SKM-1 treated with dmso at 0.1 percent for 144 hours (cell line): ENCODE results near the gene SRRT.
A peak's percentile ranks its signal among the peaks of the same experiment; 100 is the strongest.
"Not testable (repeated sequence)": the region's sequence is repeated elsewhere in the genome, so short reads cannot be mapped to it uniquely, and the experiment has no call there.

ENCODE experiments used
- DNase-seq: peaks from one replicate; lab custom pipeline; 2025; ENCODE audit not compliant: unreplicated experiment; lab: John Stamatoyannopoulos, UW

Gene SRRT

DNA sequence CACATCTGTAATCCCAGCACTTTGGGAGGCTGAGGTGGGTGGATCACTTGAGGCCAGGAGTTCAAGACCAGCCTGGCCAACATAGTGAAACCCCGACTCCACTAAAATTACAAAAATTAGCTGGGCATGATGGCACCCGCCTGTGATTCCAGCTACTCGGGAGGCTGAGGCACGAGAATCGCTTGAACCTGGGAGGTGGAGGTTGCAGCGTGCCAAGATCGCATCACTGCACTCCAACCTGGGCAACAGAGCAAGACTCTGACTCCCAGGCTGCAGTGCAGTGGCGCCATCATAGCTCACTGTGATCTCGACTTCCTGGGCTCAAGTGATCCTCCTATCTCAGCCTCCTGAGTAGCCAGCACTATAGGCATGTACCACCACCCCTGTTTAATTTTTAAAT lies 20.0 kb upstream of the SRRT start:
- not testable (repeated sequence) for DNase-seq

DNA sequence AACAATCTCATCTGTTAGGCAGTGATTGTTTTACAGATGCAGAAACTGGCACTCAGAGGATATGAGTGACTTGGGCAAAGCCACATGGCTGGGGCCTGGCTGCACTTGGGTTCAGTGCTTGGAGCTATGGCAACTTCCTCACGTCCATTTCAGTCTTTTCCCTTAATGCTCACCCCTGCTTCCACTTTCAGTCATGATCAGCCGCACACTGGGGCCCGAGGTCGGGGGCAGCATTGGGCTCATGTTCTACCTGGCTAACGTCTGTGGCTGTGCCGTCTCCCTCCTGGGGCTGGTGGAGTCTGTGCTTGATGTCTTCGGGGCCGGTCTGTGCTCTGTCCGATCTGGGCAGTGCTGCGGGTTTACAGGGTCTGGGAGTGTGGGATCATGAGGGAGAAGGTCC lies 19.4 kb upstream of the SRRT start:
- no peak for DNase-seq

DNA sequence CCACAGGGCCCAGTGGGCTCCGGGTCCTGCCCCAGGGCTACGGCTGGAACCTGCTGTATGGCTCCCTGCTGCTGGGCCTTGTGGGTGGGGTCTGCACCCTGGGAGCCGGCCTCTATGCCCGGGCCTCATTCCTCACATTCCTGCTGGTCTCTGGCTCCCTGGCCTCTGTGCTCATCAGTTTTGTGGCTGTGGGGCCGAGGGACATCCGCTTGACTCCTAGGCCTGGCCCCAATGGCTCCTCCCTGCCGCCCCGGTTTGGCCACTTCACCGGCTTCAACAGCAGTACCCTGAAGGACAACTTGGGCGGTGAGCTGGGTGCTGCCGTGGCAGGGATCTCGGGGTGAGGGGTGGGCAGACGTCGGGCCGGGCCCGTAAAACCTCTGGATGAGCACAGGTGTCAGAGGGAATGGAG lies 18.0 kb upstream of the SRRT start:
- DNase-seq, result no peak

DNA sequence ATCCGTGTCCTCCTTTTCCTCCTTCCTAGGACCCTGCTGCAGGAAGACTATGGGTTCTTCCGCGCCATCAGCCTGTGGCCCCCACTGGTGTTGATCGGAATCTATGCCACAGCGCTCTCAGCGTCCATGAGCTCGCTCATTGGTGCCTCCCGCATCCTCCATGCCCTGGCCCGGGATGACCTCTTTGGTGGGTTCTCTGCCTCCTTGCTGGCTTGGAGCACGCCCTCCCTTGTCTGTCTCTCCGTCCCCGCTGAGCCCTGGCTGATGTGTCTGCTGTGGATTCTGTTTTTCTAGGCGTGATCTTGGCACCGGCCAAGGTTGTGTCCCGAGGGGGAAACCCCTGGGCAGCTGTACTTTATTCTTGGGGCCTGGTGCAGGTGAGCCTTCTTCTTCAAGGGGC lies 15.0 kb upstream of the SRRT start:
- no peak for DNase-seq

DNA sequence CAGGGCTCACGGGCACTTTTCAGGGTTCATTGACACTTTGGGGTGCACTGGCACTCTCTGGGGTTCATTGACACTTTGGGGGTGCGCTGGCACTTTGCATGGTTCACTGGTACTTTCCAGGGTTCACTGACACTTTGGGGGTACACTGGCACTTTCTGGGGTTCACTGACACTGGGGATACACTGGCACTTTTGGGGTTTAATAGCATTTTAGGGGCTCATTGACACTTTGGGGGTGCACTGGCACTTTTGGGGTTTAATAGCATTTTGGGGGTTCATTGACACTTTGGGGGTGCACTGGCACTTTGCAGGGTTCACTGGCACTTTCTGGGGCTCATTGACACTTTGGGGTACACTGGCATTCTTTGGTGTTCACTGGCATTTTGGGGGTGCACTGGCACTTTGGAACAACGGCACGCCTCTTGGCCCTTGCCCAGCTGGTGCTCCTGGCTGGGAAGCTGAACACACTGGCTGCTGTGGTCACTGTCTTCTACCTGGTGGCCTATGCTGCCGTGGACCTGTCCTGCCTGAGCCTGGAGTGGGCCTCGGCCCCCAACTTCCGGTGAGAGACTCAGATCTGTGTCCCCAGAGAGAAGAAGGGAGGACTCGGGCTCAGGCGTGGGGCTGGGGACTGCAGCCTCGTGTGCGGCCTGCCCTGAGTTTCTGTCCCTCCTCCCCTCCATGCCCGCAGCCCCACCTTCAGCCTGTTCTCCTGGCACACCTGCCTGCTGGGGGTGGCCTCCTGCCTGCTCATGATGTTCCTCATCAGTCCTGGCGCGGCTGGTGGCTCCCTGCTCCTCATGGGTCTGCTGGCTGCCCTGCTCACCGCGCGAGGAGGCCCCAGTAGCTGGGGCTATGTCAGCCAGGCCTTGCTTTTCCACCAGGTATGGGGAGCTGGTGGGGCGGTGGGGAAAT lies 13.9 kb upstream of the SRRT start:
- no peak for DNase-seq

DNA sequence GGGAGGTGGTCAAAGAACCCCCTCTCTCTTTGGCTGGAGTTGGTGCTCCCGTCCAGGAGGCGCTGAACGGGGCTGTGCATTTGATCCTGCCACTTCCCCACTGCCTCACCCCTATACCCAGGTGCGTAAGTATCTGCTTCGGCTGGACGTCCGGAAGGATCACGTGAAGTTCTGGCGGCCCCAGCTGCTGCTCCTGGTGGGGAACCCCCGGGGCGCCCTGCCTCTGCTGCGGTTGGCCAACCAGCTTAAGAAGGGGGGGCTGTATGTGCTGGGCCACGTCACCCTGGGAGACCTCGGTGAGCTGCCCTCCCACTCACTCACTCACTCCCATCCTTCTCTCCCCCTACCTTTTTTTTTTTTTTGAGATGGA lies 13.3 kb upstream of the SRRT start:
- no peak for DNase-seq

DNA sequence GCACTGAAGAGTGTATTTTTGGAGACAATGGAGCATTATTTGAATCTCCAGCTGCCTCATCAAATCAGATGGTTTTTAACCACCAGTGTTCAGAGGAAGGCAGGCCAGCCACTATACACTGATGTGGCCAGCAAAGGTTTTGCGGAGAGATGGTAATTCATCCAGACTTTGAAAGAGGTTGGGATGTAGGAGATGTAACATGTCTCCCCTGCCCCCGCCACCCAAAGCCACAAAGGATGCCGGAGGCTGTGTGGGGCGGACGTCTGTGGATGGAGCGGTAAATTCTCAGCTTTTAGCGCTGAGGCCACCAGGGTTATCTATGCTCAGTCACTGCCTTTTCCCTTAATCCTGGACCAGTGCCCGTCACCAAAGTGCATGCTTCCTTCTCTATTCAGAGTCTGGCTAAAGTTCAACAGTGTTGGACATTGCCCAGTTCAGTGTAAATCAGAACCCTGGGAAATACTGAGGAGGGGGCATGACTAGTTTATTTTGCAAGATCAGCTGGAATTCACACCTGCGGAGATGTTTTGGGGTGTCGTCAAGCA lies 11.4 kb upstream of the SRRT start:
- DNase-seq, result no peak

DNA sequence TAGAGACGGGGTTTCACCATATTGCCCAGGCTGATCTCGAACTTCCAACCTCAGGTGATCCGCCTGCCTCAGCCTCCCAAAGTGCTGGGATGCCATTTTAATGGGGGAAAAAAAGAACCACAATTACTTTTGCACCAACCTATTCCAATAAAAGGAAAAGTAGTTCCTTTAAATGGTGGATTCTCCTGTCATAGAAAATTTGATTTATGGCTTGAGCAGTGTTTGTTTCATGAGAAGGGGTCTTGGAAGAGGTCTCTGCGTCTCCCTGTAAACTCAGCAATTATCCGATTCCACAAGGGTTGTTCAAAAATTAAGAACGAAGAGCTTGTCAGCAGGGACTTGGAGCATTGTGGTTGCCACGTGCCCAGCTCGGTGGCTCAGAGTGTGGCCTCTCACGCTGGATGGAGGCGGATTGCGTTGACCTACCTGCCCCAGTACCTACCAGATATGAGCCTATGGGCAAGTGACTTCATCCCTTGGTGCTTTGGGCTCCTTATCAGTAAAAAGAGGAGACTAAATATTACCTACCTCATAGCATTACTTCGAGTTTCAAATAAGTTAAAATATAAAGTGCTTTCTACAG lies 10.5 kb upstream of the SRRT start:
- no peak for DNase-seq

DNA sequence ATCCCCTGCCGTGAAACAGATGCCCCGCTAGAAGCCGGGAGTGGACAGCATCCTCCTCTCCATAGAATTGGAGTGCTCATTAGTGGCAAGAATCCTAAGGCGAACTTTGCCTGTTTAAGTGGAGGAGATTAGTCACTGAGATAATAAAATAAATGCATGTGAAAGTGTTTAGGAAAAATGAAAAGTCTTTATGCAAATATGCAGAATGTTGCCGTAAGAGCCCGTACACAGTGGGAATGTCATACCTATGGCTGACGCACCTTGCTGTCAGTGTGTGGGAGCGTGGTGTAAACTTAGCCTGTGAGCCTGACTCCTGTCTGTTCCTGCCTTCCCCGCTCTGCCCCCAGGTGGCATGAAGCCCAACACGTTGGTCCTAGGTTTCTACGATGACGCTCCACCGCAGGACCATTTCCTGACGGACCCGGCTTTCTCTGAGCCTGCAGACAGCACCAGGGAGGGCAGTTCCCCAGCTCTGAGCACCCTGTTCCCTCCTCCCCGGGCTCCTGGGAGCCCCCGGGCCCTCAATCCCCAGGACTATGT lies 9.5 kb upstream of the SRRT start:
- DNase-seq, result no peak

DNA sequence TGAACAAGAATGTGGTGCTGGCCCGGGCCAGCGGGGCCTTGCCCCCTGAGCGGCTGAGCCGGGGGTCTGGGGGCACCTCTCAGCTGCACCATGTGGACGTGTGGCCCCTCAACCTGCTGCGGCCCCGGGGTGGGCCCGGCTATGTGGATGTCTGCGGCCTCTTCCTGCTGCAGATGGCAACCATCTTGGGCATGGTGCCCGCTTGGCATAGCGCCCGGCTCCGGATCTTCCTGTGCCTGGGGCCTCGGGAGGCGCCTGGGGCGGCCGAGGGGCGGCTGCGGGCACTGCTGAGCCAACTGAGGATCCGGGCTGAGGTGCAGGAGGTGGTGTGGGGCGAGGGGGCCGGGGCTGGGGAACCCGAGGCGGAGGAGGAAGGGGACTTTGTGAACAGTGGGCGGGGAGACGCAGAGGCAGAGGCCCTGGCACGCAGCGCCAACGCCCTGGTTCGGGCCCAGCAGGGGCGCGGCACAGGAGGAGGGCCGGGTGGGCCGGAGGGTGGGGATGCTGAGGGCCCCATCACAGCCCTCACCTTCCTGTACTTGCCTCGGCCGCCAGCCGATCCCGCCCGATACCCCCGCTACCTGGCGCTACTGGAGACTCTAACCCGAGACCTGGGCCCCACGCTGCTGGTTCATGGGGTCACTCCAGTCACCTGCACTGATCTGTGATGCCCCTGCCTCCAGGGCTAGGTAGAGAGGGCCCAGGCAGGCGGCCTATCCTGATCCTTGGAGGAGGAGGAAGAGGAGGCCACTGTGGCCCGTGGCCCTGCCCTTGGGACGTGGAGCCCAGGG lies 8.8 kb upstream of the SRRT start:
- no peak for DNase-seq

DNA sequence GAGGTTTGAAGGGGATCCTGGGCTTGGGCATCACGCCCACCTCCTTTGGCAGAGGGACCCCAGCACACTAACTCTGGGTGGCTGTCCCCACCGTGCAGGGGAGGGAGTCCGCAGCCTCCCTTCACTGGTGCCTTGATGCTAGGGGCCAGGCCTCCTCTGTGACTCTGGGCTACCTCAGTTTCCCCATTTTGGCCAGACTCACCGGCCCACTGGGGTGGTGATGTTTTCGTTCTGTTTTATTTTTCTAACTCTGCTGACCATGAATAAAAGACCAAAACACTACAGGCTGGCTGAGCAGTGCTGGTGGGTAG lies 8.2 kb upstream of the SRRT start:
- no peak for DNase-seq

DNA sequence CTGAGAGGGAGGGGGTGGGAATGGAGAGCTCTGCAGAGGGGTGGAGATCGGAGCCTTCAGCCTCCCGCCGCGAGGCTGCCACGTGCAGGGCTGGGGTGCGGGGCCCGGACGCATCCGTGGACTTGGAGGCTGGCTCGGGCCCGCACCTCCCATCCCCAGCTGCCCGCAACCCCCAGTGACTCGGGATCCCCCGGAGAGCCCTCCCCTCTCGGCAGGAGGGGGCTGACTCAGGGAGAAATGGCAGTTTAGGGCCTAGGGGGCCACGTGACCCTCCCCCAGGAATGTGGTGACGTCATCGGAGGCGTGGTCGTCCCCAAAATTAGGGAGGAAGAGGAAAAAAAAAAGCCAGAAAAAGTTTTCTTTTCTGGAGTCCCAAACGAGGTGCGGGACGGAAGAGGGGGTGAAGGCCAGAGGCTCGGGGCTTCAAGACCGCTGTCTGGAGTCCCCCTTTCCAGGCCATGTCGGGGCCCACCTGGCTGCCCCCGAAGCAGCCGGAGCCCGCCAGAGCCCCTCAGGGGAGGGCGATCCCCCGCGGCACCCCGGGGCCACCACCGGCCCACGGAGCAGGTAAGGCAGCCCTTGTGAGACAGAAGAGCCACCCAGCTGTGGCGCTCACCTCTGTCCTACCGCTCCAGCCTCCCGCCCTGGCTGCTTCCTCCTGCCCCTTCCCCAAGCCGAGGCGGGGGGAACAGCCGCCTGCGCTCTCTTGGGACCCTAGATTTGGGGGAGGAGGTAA lies 7.7 kb upstream of the SRRT start, which contains the start of gene TRIP6:
Gene TRIP6 (plus strand): TSS at position 348 of the 736 bp plus-strand sequence. CDS start 111 bp downstream, at position 459.
- peak; percentile 69 for DNase-seq

DNA sequence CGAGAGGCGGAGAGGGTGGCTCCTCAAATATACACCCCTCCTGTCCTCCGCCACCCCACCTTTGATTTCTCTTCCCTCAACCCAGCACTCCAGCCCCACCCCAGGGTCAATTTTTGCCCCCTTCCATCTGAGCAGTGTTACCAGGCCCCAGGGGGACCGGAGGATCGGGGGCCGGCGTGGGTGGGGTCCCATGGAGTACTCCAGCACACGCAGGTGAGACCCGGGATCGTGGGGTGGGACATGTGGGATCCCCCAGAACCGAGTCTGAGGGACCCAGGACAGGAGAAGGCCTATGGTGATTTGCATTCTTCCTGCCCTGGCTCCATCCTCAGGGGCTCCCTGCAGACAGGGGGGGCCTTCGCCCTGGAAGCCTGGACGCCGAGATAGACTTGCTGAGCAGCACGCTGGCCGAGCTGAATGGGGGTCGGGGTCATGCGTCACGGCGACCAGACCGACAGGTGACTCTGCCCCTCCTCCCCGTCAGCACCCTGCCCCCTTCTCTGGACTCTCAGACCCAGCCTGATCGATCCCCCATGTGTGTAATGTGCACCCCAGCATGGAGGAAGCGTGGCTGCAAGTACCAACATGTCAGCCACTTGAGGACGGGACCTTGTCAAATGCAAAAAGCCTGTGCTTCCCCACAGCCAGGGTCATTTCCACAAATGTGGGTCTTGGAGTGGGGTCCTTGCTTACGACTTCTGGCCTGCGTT lies 7.0 kb upstream of the SRRT start:
- DNase-seq, result no peak

DNA sequence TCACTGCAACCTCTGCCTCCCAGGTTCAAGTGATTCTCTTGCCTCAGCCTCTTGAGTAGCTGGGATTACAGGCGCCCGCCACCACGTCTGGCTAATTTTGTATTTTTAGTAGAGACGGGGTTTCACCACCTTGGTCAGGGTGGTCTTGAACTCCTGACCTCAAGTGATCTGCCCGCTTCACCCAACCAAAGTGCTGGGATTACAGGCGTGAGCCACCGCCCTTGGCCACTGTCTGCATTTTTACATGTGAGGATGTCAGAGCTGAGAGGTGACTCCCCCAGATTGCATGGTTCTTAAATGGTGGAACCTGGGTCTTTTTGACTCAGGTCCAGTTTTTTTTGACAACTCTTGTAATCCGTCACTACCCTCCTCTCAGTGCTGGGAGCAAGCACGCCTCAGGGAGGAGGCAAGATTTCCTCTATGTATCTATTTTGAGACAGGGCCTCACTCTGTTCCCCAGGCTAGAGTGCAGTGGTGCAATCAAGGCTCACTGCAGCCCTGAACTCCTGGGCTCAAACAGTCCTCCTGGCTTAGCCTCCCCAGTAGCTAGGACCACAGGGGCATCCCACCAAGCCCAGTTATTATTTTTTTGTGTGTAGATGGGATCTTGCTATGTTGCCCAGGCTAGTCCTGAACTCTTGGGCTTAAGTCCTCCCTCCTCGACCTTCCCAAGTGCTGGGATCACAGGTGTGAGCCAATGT lies 1.2 kb upstream of the SRRT start:
- DNase-seq, result no peak

DNA sequence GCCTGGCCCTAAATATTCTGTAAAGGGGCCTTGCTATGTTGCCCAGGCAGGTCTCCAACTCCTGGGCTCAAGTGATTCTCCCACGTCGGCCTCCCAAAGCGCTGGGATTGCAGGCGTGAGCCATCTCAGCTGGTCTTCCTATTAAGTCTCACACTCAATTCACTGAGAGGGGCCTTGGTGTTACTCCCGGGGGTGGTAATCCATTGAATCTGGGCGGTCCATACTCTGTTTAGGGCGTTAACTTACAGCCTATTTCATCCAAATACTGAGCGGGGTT lies 665 bp upstream of the SRRT start:
- DNase-seq, result no peak

DNA sequence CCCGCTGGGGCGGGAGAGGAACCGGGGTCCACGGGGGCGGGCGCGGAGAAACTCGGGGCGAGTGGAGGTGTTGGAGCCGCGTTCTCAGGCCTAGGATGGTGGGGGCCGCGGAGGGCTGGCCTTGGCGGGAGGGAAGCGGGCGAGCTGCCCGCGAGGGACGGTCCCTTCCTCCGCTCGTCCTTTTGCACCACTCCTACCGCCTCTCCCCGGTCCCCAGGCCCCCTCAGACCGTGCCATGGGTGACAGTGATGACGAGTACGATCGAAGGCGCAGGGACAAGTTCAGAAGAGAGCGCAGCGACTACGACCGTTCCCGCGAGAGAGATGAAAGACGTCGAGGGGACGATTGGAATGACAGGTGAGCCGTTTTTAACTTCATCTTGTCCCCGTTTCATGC lies 451 bp downstream of the SRRT start:
- DNase-seq, result no peak

DNA sequence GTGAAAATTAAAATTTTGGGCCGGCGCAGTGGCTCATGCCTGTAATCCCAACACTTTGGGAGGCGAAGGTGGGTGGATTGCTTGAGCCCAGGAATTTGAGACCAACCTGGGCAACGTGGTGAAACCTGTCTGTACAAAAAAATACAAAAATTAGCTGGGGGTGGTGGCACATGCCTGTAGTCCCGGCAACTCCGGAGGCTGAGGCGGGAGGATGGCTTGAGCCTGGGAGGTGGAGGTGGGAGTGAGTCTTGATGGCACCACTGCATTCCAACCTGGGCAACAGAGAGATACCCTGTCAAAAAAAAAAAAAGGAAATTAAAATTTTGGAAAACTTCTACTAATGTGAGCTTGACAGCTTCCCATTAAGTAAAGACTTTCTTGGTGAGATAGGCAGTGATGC lies 3.1 kb downstream of the SRRT start:
- no peak for DNase-seq

DNA sequence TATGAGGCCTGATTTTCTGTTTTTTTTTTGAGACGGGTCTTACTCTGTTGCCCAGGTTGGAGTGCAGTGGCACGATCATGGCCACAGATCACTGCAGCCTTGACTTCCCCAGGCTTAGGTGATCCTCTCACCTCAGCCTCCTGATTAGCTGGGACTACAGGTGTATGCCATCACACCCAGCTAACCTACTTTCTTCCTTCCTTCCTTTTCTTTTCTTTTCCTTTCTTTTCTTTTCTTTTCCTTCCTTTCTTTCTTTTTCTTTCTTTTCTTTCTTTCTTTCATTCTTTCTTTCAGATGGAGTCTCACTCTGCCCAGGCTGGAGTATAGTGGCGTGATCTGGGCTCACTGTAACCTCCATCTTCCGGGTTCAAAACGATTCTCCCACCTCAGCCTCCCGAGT lies 3.8 kb downstream of the SRRT start:
- no peak for DNase-seq

DNA sequence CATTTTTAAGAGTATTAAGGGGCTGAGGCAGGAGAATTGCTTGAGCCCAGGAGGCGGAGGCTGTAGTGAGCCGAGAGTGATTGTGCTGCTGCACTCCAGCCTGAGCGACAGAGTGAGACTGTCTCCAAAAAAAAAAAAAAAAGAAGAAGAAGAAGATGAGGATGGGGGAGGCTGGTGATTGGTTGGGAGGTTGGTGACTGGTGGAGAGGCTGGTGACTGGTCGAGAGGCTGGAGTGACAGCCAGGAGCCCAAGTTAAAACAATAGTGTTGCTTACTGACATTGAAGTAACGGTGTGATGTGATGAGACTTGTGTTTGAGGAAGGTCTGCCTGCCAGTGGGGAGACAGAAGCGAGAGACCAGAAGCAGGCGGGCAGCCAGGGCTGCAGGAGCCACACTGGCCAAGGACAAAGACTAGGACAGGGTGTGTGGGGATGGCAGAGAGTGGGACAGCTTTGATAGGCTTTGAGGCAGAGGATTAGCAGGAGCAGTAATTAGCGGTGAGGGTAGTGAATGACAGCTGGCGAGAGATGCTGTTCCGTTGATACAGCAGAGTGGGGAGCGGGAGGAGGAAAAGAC lies 4.9 kb downstream of the SRRT start:
- no peak for DNase-seq
